CD4-positive, alpha-beta T cell treated with Interleukin-15 for 1 hour (primary cell): ENCODE results near the gene SLC29A4.
A peak's percentile ranks its signal among the peaks of the same experiment; 100 is the strongest.
"Not testable (repeated sequence)": the region's sequence is repeated elsewhere in the genome, so short reads cannot be mapped to it uniquely, and the experiment has no call there.

Experiments
- DNase-seq: peaks from one replicate; pipeline ENCODE4 v3.0.0-alpha.2; 2020

Gene SLC29A4

GRCh38 chr7:5296611-5297226, 14.0 kb downstream of the SLC29A4 start:
- DNase-seq: peak; percentile 76

- no peak for DNase-seq
These were observed 17.6 kb downstream of the SLC29A4 start for GRCh38 chr7:5300366-5300765.

- DNase-seq: no peak
These were observed 19.8 kb downstream of the SLC29A4 start for GRCh38 chr7:5302577-5302976.

- DNase-seq: no peak
These were observed 20.3 kb downstream of the SLC29A4 start for GRCh38 chr7:5303061-5303460.

GRCh38 chr7:5303591-5304505, 21.1 kb downstream of the SLC29A4 start:
- DNase-seq: no peak

GRCh38 chr7:5305050-5305449, 22.3 kb downstream of the SLC29A4 start:
- DNase-seq: not testable (repeated sequence)

- DNase-seq: not testable (repeated sequence)
These were observed 24.7 kb downstream of the SLC29A4 start for GRCh38 chr7:5307221-5308142.

- DNase-seq: no peak
These were observed 26.4 kb downstream of the SLC29A4 start for GRCh38 chr7:5309146-5309545.

- no peak for DNase-seq
These were observed 28.2 kb downstream of the SLC29A4 start for GRCh38 chr7:5310822-5311405.

- DNase-seq: not testable (repeated sequence)
These were observed 29.7 kb downstream of the SLC29A4 start for GRCh38 chr7:5312276-5313070.

- DNase-seq: not testable (repeated sequence)
These were observed 30.5 kb downstream of the SLC29A4 start for GRCh38 chr7:5313076-5313885.

- DNase-seq: no peak
These were observed 32.1 kb downstream of the SLC29A4 start for GRCh38 chr7:5314864-5315263.

- DNase-seq: no peak
These were observed 33.0 kb downstream of the SLC29A4 start for GRCh38 chr7:5315761-5316160.

- not testable (repeated sequence) for DNase-seq
These were observed 35.9 kb downstream of the SLC29A4 start for GRCh38 chr7:5318613-5319012.

- DNase-seq: no peak
These were observed 37.6 kb downstream of the SLC29A4 start for GRCh38 chr7:5320391-5320790.

GRCh38 chr7:5320802-5321396, 38.2 kb downstream of the SLC29A4 start:
- DNase-seq: no peak

GRCh38 chr7:5322621-5323410, 40.1 kb downstream of the SLC29A4 start:
- DNase-seq: no peak

- not testable (repeated sequence) for DNase-seq
These were observed 41.3 kb downstream of the SLC29A4 start for GRCh38 chr7:5323800-5324781.
